ENCODE measurements around the gene RECK. TPM values are rescaled to one million over a fixed set of nuclear protein-coding genes. Genes with fewer than 3 reads are reported as not detected.

RECK gene
- total RNA-seq, 1 experiment from 2014 or later, result 10.1 TPM

GRCh38 chr9:36101916-36102741 is 65.4 kb downstream of the RECK start:
- Histone ChIP-seq H3K36me3 (no peaks in the 10 kb centered on the region), H3K27me3 (no peaks in the 10 kb centered on the region), H3K27ac (peak overlapping the region; percentile 6; the same call in 1 of the 2 replicates), H3K4me1 (peaks cover 3% of the 10 kb centered on the region; the same call in 1 of the 2 replicates), H3K4me3 (no peak overlapping the region), H3K9me3 (replicated peaks) (no peaks in the 10 kb centered on the region)
- DNase-seq, result peak; percentile 32 to 45

GRCh38 chr9:36102742-36103495 is 66.2 kb downstream of the RECK start:
- H3K4me3 ChIP-seq, result no peak overlapping the region
- peaks cover 3% of the 10 kb centered on the region; the same call in 1 of the 2 replicates for H3K4me1 ChIP-seq
- no peaks in the 10 kb centered on the region for H3K9me3 ChIP-seq (replicated peaks)
- DNase-seq, result peak; percentile 78 to 89
- H3K36me3 ChIP-seq, result no peaks in the 10 kb centered on the region
- H3K27me3 ChIP-seq, result no peaks in the 10 kb centered on the region
- 0 out of 2 replicates have a peak overlapping the region, but pooled peaks have one; percentile 6 for H3K27ac ChIP-seq

GRCh38 chr9:36109071-36109470 is 72.4 kb downstream of the RECK start:
- H3K9me3 ChIP-seq (replicated peaks), result no peaks in the 10 kb centered on the region
- no peak overlapping the region for H3K4me3 ChIP-seq
- no peak overlapping the region for H3K27ac ChIP-seq
- no peaks in the 10 kb centered on the region for H3K36me3 ChIP-seq
- H3K27me3 ChIP-seq, result no peaks in the 10 kb centered on the region
- no peak for DNase-seq
- H3K4me1 ChIP-seq, result no peaks in the 10 kb centered on the region

- Histone ChIP-seq H3K4me1 (no peaks in the 10 kb centered on the region), H3K27me3 (no peaks in the 10 kb centered on the region), H3K36me3 (no peaks in the 10 kb centered on the region), H3K4me3 (no peak overlapping the region), H3K9me3 (replicated peaks) (no peaks in the 10 kb centered on the region), H3K27ac (no peak overlapping the region)
- DNase-seq, result no peak
Observed at GRCh38 chr9:36110434-36110833, 73.7 kb downstream of the RECK start.

GRCh38 chr9:36112516-36112915 is 75.8 kb downstream of the RECK start:
- no peak overlapping the region for H3K27ac ChIP-seq
- no peak for DNase-seq

GRCh38 chr9:36113999-36114398 is 77.3 kb downstream of the RECK start:
- Histone ChIP-seq H3K36me3 (no peaks in the 10 kb centered on the region), H3K27me3 (no peaks in the 10 kb centered on the region), H3K9me3 (replicated peaks) (no peaks in the 10 kb centered on the region), H3K4me1 (no peaks in the 10 kb centered on the region), H3K4me3 (no peak overlapping the region), H3K27ac (no peak overlapping the region)
- DNase-seq, result no peak

More at GRCh38 chr9:36112516-36112915, 75.8 kb downstream of the RECK start:
- Histone ChIP-seq H3K27me3 (no peaks in the 10 kb centered on the region), H3K36me3 (no peaks in the 10 kb centered on the region), H3K9me3 (replicated peaks) (no peaks in the 10 kb centered on the region), H3K4me3 (no peak overlapping the region), H3K4me1 (no peaks in the 10 kb centered on the region)

- Histone ChIP-seq H3K9me3 (replicated peaks) (no peaks in the 10 kb centered on the region), H3K4me3 (no peak overlapping the region), H3K36me3 (no peaks in the 10 kb centered on the region), H3K27me3 (no peaks in the 10 kb centered on the region), H3K4me1 (no peaks in the 10 kb centered on the region), H3K27ac (no peak overlapping the region)
- DNase-seq, result no peak
Observed at GRCh38 chr9:36116593-36116992, 79.9 kb downstream of the RECK start.

- DNase-seq, result no peak
- no peaks in the 10 kb centered on the region for H3K9me3 ChIP-seq (replicated peaks)
- no peak overlapping the region for H3K4me3 ChIP-seq
- H3K27me3 ChIP-seq, result no peaks in the 10 kb centered on the region
- no peak overlapping the region for H3K27ac ChIP-seq
- H3K36me3 ChIP-seq, result no peaks in the 10 kb centered on the region
- H3K4me1 ChIP-seq, result no peaks in the 10 kb centered on the region
Observed at GRCh38 chr9:36118201-36118600, 81.5 kb downstream of the RECK start.

- H3K27ac ChIP-seq, result no peak overlapping the region
- H3K27me3 ChIP-seq, result no peaks in the 10 kb centered on the region
- DNase-seq, result no peak
- no peaks in the 10 kb centered on the region for H3K36me3 ChIP-seq
- H3K9me3 ChIP-seq (replicated peaks), result no peaks in the 10 kb centered on the region
- H3K4me1 ChIP-seq, result no peaks in the 10 kb centered on the region
- no peak overlapping the region for H3K4me3 ChIP-seq
Observed at GRCh38 chr9:36118706-36119105, 82.0 kb downstream of the RECK start.

- Histone ChIP-seq H3K27ac (no peak overlapping the region), H3K4me3 (no peak overlapping the region), H3K4me1 (no peaks in the 10 kb centered on the region), H3K36me3 (no peaks in the 10 kb centered on the region), H3K27me3 (no peaks in the 10 kb centered on the region), H3K9me3 (replicated peaks) (no peaks in the 10 kb centered on the region)
- DNase-seq, result no peak
Observed at GRCh38 chr9:36119476-36119875, 82.8 kb downstream of the RECK start.

GRCh38 chr9:36120705-36121104 is 84.0 kb downstream of the RECK start:
- no peaks in the 10 kb centered on the region for H3K9me3 ChIP-seq (replicated peaks)
- no peak for DNase-seq
- H3K4me3 ChIP-seq, result no peak overlapping the region
- H3K27me3 ChIP-seq, result no peaks in the 10 kb centered on the region
- H3K4me1 ChIP-seq, result no peaks in the 10 kb centered on the region
- no peaks in the 10 kb centered on the region for H3K36me3 ChIP-seq
- H3K27ac ChIP-seq, result no peak overlapping the region

GRCh38 chr9:36121971-36122370 is 85.3 kb downstream of the RECK start:
- Histone ChIP-seq H3K4me3 (no peak overlapping the region), H3K27me3 (no peaks in the 10 kb centered on the region), H3K27ac (no peak overlapping the region), H3K4me1 (no peaks in the 10 kb centered on the region), H3K9me3 (replicated peaks) (no peaks in the 10 kb centered on the region), H3K36me3 (no peaks in the 10 kb centered on the region)
- no peak for DNase-seq

- no peaks in the 10 kb centered on the region for H3K27me3 ChIP-seq
- no peaks in the 10 kb centered on the region for H3K36me3 ChIP-seq
- no peaks in the 10 kb centered on the region for H3K4me1 ChIP-seq
- H3K9me3 ChIP-seq (replicated peaks), result no peaks in the 10 kb centered on the region
- no peak overlapping the region for H3K27ac ChIP-seq
- H3K4me3 ChIP-seq, result no peak overlapping the region
- no peak for DNase-seq
Observed at GRCh38 chr9:36123515-36123914, 86.8 kb downstream of the RECK start.

GRCh38 chr9:36125062-36125855 is 88.5 kb downstream of the RECK start:
- Histone ChIP-seq H3K27me3 (no peaks in the 10 kb centered on the region), H3K27ac (no peak overlapping the region), H3K4me1 (no peaks in the 10 kb centered on the region), H3K4me3 (no peak overlapping the region), H3K9me3 (replicated peaks) (no peaks in the 10 kb centered on the region), H3K36me3 (no peaks in the 10 kb centered on the region)
- DNase-seq, result no peak
